ENCODE data around the gene LY86. TPM values are rescaled to one million over a fixed set of nuclear protein-coding genes. Genes with fewer than 3 reads are reported as not detected.

LY86 gene
- total and polyA plus RNA-seq, 9 of the 15 experiments (the other 6 are each of a cell fraction or from before 2014, with no cell fraction given): 0.08 to 0.20 TPM; not detected in 7

GRCh38 chr6:6683969-6684833 lies 95.7 kb downstream of the LY86 start (continued):
- TF ChIP-seq, protein P1, sequence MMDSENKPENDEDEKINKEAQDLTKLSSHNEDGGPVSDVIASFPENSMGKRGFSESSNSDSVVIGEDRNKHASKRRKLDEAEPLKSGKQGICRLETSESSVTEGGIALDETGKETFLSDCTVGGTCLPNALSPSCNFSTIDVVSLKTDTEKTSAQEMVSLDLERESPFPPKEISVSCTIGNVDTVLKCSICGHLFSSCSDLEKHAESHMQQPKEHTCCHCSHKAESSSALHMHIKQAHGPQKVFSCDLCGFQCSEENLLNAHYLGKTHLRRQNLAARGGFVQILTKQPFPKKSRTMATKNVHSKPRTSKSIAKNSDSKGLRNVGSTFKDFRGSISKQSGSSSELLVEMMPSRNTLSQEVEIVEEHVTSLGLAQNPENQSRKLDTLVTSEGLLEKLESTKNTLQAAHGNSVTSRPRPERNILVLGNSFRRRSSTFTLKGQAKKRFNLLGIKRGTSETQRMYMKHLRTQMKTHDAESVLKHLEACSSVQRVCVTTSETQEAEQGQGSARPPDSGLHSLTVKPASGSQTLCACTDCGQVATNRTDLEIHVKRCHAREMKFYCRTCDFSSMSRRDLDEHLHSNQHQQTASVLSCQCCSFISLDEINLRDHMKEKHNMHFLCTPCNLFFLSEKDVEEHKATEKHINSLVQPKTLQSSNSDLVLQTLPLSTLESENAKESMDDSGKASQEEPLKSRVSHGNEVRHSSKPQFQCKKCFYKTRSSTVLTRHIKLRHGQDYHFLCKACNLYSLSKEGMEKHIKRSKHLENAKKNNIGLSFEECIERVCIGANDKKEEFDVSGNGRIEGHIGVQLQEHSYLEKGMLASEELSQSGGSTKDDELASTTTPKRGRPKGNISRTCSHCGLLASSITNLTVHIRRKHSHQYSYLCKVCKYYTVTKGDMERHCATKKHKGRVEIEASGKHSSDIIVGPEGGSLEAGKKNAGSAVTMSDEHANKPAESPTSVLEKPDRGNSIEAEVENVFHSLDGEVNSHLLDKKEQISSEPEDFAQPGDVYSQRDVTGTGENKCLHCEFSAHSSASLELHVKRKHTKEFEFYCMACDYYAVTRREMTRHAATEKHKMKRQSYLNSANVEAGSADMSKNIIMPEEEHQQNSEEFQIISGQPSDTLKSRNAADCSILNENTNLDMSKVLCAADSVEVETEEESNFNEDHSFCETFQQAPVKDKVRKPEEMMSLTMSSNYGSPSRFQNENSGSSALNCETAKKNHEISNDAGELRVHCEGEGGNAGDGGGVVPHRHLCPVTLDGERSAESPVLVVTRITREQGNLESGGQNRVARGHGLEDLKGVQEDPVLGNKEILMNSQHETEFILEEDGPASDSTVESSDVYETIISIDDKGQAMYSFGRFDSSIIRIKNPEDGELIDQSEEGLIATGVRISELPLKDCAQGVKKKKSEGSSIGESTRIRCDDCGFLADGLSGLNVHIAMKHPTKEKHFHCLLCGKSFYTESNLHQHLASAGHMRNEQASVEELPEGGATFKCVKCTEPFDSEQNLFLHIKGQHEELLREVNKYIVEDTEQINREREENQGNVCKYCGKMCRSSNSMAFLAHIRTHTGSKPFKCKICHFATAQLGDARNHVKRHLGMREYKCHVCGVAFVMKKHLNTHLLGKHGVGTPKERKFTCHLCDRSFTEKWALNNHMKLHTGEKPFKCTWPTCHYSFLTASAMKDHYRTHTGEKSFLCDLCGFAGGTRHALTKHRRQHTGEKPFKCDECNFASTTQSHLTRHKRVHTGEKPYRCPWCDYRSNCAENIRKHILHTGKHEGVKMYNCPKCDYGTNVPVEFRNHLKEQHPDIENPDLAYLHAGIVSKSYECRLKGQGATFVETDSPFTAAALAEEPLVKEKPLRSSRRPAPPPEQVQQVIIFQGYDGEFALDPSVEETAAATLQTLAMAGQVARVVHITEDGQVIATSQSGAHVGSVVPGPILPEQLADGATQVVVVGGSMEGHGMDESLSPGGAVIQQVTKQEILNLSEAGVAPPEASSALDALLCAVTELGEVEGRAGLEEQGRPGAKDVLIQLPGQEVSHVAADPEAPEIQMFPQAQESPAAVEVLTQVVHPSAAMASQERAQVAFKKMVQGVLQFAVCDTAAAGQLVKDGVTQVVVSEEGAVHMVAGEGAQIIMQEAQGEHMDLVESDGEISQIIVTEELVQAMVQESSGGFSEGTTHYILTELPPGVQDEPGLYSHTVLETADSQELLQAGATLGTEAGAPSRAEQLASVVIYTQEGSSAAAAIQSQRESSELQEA (IDR thresholded peaks at IDR 0.05; ENCODE audit: low read depth): no peak
- TF ChIP-seq, protein P2, sequence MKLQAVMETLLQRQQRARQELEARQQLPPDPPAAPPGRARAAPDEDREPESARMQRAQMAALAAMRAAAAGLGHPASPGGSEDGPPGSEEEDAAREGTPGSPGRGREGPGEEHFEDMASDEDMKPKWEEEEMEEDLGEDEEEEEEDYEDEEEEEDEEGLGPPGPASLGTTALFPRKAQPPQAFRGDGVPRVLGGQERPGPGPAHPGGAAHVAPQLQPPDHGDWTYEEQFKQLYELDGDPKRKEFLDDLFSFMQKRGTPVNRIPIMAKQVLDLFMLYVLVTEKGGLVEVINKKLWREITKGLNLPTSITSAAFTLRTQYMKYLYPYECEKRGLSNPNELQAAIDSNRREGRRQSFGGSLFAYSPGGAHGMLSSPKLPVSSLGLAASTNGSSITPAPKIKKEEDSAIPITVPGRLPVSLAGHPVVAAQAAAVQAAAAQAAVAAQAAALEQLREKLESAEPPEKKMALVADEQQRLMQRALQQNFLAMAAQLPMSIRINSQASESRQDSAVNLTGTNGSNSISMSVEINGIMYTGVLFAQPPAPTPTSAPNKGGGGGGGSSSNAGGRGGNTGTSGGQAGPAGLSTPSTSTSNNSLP (IDR thresholded peaks at IDR 0.05; ENCODE audit: borderline replicate concordance, low read depth, low read length): peak; percentile 66; the same call in 1 of the 2 replicates
- TF ChIP-seq KLF6 (CRISPR knock-in tag; IDR thresholded peaks at IDR 0.05; ENCODE audit: borderline replicate concordance) (no peak), MTF1 (CRISPR knock-in tag; IDR thresholded peaks at IDR 0.05; ENCODE audit: borderline replicate concordance) (no peak), SIN3A (IDR thresholded peaks at IDR 0.05; ENCODE audit: borderline replicate concordance in 2 of 2, control insufficient read depth in 1 of 2, low read depth in 2 of 2, low read length in 2 of 2) (no peak), TRIM28 (IDR thresholded peaks at IDR 0.05) (no peak; the same call in 1 of the 2 replicates), CEBPB (tag; IDR thresholded peaks at IDR 0.05) (no peak)
- TF ChIP-seq, protein P3, sequence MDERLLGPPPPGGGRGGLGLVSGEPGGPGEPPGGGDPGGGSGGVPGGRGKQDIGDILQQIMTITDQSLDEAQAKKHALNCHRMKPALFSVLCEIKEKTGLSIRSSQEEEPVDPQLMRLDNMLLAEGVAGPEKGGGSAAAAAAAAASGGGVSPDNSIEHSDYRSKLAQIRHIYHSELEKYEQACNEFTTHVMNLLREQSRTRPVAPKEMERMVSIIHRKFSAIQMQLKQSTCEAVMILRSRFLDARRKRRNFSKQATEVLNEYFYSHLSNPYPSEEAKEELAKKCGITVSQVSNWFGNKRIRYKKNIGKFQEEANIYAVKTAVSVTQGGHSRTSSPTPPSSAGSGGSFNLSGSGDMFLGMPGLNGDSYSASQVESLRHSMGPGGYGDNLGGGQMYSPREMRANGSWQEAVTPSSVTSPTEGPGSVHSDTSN (CRISPR knock-in tag; IDR thresholded peaks at IDR 0.05; ENCODE audit: low read depth): no peak
- TF ChIP-seq, protein P3 (tag; conservative IDR thresholded peaks at IDR 0.05; ENCODE audit: low read depth): peak; percentile 53
